PC-3 (cell line): ENCODE measurements around the gene EMX2. TPM values are rescaled to one million over a fixed set of nuclear protein-coding genes. Genes with fewer than 3 reads are reported as not detected.

ENCODE experiments used
- ATAC-seq: fragments of 200-7000 bp; cut with Tn5 transposase; 2 replicates; pipeline ENCODE4 v1.9.1; 2020; ENCODE audit warnings: mild to moderate bottlenecking, moderate library complexity
- BruUV-seq: library from RNA; stranded (reverse); fragments of 400-500 nt; replicated peaks from 2 replicates; lab custom pipeline; 2021; lab: Mats Ljungman, UMichigan
- CTCF ChIA-PET: fragments of 300-600 bp; sonication (Branson Sonifier 250); formaldehyde crosslinking; loops from one replicate; lab custom pipeline; 2022; ENCODE audit warnings: antibody characterized with exemption; lab: Charles Lee
- POLR2A ChIA-PET: fragments of 300-600 bp; sonication (Branson Sonifier 250); formaldehyde crosslinking; loops from one replicate; lab custom pipeline; 2022; ENCODE audit warnings: antibody characterized with exemption; ENCODE audit not compliant: unreplicated experiment; lab: Charles Lee
- DNase-seq: peaks from one replicate; pipeline ENCODE4 v3.0.0-alpha.2; 2015
- H2AFZ ChIP-seq: fragments of 300-600 bp; sonication (generic); 2 replicates; pipeline ENCODE4 v1.6.0; 2016; ENCODE audit warnings: antibody characterized with exemption, low read length
- H3F3A ChIP-seq: fragments of 300-600 bp; sonication (generic); one replicate; pipeline ENCODE4 v1.6.0; 2017; ENCODE audit warnings: antibody characterized with exemption, low read length, control low read depth, mild to moderate bottlenecking; ENCODE audit not compliant: unreplicated experiment
- H3K27ac ChIP-seq: fragments of 300-600 bp; sonication (generic); 2 replicates; pipeline ENCODE4 v1.5.1; 2016; ENCODE audit warnings: mild to moderate bottlenecking, low read length
- H3K27me3 ChIP-seq: fragments of 300-600 bp; sonication (generic); 2 replicates; pipeline ENCODE4 v1.6.1; 2016; ENCODE audit warnings: low read length, mixed read lengths
- H3K36me3 ChIP-seq: fragments of 300-600 bp; sonication (generic); 2 replicates; pipeline ENCODE4 v1.6.1; 2016; ENCODE audit warnings: low read depth, mixed run types, low read length, mixed read lengths
- H3K4me1 ChIP-seq: fragments of 300-600 bp; sonication (generic); 2 replicates; pipeline ENCODE4 v1.5.1; 2016; ENCODE audit warnings: low read length; ENCODE audit not compliant: insufficient read depth
- H3K4me2 ChIP-seq: fragments of 300-600 bp; sonication (generic); 2 replicates; pipeline ENCODE4 v1.6.0; 2016; ENCODE audit warnings: low read length
- H3K4me3 ChIP-seq: fragments of 300-600 bp; sonication (generic); 2 replicates; pipeline ENCODE4 v1.5.1; 2016; ENCODE audit warnings: mild to moderate bottlenecking, low read length, mixed read lengths
- H3K79me2 ChIP-seq: fragments of 300-600 bp; sonication (generic); 2 replicates; pipeline ENCODE4 v1.6.1; 2017; ENCODE audit warnings: low read length, mixed read lengths
- H3K9ac ChIP-seq: fragments of 300-600 bp; sonication (generic); 2 replicates; pipeline ENCODE4 v1.6.0; 2016; ENCODE audit warnings: mild to moderate bottlenecking, low read length
- H3K9me2 ChIP-seq: fragments of 300-600 bp; sonication (generic); replicated peaks from 2 replicates; pipeline ENCODE4 v1.6.1; 2016; ENCODE audit warnings: mixed run types, low read length, mixed read lengths
- H3K9me3 ChIP-seq: fragments of 300-600 bp; sonication (generic); 2 replicates; pipeline ENCODE4 v1.6.1; 2016; ENCODE audit warnings: low read length, mixed read lengths
- H4K20me1 ChIP-seq: fragments of 300-600 bp; sonication (generic); 2 replicates; pipeline ENCODE4 v1.6.1; 2016; ENCODE audit warnings: low read length, mixed read lengths
- CTCF ChIP-seq: fragments of 300-600 bp; sonication (generic); conservative IDR thresholded peaks from 2 replicates; pipeline ENCODE4 v1.5.1; 2017; ENCODE audit warnings: antibody characterized with exemption, low read depth, mild to moderate bottlenecking, low read length
- EZH2 ChIP-seq: fragments of 300-600 bp; sonication (generic); IDR thresholded peaks from one replicate; pipeline ENCODE4 v1.6.1; 2017; ENCODE audit warnings: antibody characterized with exemption, mild to moderate bottlenecking, low read length; ENCODE audit not compliant: unreplicated experiment
- EZH2phosphoT487 ChIP-seq: fragments of 300-600 bp; sonication (generic); IDR thresholded peaks from 2 replicates; pipeline ENCODE4 v1.6.1; 2018; ENCODE audit warnings: mild to moderate bottlenecking, antibody characterized with exemption, low read length, borderline replicate concordance
- intact Hi-C: fragments of 100-400 bp; cut with micrococcal nuclease; formaldehyde crosslinking; loops from 2 replicates; pipeline ENCODE4 v1.9.0; 2023
- total RNA-seq: library from RNA; depleted of rRNA; stranded (reverse); fragments of >200 nt; gene quantifications from 2 replicates; pipeline ENCODE4 v1.2.3, GENCODE V29; 2014

The EMX2 gene
- total RNA-seq, 1 experiment from 2014 or later: not detected

- DNase-seq: no peak
- H3K4me2 ChIP-seq: no peak overlapping the region
- no peaks in the 10 kb centered on the region for H3F3A ChIP-seq
- no TSS peak for BruUV-seq
- H3K79me2 ChIP-seq: no peaks in the 10 kb centered on the region
- no peaks in the 10 kb centered on the region for H3K27me3 ChIP-seq
- no peaks in the 10 kb centered on the region for H3K9me2 ChIP-seq
- ATAC-seq: no peak
- POLR2A ChIA-PET: no interaction called here
- no peaks in the 10 kb centered on the region for H3K36me3 ChIP-seq
- no peak overlapping the region for H2AFZ ChIP-seq
- H4K20me1 ChIP-seq: no peaks in the 10 kb centered on the region
- H3K9me3 ChIP-seq: no peaks in the 10 kb centered on the region
- no peak overlapping the region for H3K9ac ChIP-seq
- H3K4me1 ChIP-seq: no peaks in the 10 kb centered on the region
- H3K4me3 ChIP-seq: no peak overlapping the region
- intact Hi-C loops: no loop called here
- no peak for TF ChIP-seq EZH2phosphoT487
- CTCF ChIA-PET: no interaction called here
- no peak overlapping the region for H3K27ac ChIP-seq
These were observed 19.7 kb downstream of the EMX2 start for GRCh38 chr10:117562220-117562619.

GRCh38 chr10:117562896-117563737 is 20.6 kb downstream of the EMX2 start:
- H3K9me2 ChIP-seq: no peaks in the 10 kb centered on the region
- intact Hi-C loops: no loop called here
- H3K9me3 ChIP-seq: no peaks in the 10 kb centered on the region
- H3K27ac ChIP-seq: no peak overlapping the region
- TF ChIP-seq EZH2phosphoT487: no peak
- no peak for TF ChIP-seq CTCF
- no peak for TF ChIP-seq EZH2
- H3K4me2 ChIP-seq: no peak overlapping the region
- H3K4me3 ChIP-seq: no peak overlapping the region
- CTCF ChIA-PET: no interaction called here
- no peak overlapping the region for H3K9ac ChIP-seq
- BruUV-seq: no TSS peak
- H4K20me1 ChIP-seq: no peaks in the 10 kb centered on the region
- DNase-seq (no peak), ATAC-seq (no peak)
- no peak overlapping the region for H2AFZ ChIP-seq
- no peaks in the 10 kb centered on the region for H3K79me2 ChIP-seq
- POLR2A ChIA-PET: no interaction called here
- H3K27me3 ChIP-seq: peaks cover under 1% of the 10 kb centered on the region; the same call in 1 of the 2 replicates
- H3K4me1 ChIP-seq: no peaks in the 10 kb centered on the region
- no peaks in the 10 kb centered on the region for H3F3A ChIP-seq
- no peaks in the 10 kb centered on the region for H3K36me3 ChIP-seq

DNA sequence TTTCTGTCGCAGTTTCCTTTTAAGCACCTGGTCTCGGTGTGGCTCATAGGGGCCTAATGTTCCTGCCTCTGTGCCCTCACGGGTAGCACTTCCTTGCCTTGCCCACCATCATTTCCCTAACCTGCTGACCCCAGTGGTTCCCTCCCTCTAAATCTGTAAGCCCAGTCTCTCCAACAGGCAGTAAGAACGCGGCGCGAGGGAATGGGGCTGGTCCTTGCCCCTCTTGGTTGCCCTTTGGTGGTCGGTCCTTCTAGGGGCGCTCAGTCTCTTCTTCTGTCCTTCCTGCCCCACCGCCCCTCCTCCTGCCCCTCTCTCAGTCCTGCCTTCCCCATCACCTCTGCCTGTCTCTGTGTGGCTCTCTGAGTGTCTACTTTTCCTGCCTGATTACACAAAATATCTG is 21.2 kb downstream of the EMX2 start:
- Histone ChIP-seq H3K4me2 (no peak overlapping the region), H4K20me1 (no peaks in the 10 kb centered on the region), H3K9ac (no peak overlapping the region), H3K36me3 (no peaks in the 10 kb centered on the region), H3K9me2 (no peaks in the 10 kb centered on the region), H3F3A (no peaks in the 10 kb centered on the region), H3K4me1 (no peaks in the 10 kb centered on the region), H3K4me3 (no peak overlapping the region), H2AFZ (no peak overlapping the region), H3K79me2 (no peaks in the 10 kb centered on the region), H3K27me3 (peaks cover 7% of the 10 kb centered on the region), H3K27ac (no peak overlapping the region), H3K9me3 (no peaks in the 10 kb centered on the region)
- no TSS peak for BruUV-seq
- ATAC-seq (no peak), DNase-seq (no peak)
- TF ChIP-seq CTCF (no peak), EZH2 (no peak), EZH2phosphoT487 (no peak)
- intact Hi-C loops: no loop called here
- CTCF ChIA-PET: no interaction called here
- POLR2A ChIA-PET: no interaction called here
